ENCODE results near the gene SLC25A10. TPM values are rescaled to one million over a fixed set of nuclear protein-coding genes. Genes with fewer than 3 reads are reported as not detected.

SLC25A10 gene
- total and polyA plus RNA-seq, 10 of the 15 experiments (the other 5 are each of a cell fraction or from before 2014, with no cell fraction given): 0.11 to 72.7 (median 22.3) TPM

DNA sequence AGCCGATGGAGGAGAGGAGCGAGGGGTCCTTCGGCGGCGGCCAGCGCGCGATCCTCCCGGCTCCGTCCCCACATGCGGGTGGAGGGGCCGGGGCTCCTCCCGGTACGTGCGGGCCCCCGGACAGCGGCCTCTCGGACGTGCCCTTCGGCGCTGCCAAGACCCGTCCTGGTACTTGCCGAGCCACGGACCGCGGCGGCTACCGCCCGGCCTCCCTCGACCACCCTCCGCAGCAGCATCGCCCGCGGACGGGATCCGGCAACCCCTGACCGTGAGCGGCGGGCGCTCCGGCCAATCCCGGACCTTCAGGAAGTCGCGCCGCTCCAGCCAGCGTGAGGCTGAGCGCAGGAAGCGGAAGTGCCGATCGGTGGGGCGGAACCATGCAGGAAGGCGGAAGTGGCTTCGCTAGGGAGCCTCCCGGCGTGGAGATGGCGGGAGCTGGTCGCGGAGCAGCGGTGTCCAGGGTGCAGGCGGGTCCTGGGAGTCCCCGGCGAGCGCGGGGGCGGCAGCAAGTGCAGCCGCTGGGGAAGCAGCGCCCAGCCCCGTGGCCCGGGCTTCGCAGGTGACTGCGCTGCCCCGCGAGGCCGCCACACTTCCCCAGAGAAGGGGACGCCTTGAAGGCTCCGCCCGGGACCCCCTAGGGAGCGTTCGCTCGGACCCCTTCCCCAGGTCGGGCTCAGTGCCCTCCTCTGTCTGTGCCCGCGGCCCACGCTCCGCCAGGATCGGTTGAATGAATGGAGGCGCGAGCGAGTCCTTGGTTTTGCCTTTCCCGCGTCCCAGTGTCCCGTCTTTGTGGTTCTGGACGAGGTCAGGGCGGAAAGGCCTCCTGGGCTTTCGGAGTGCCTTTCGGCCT is 45.5 kb upstream of the SLC25A10 start, which contains the start of the genes CCDC137 and OXLD1 (continued):
- TF ChIP-seq HDAC6 (IDR thresholded peaks at IDR 0.05; ENCODE audit: unreplicated experiment) (no peak), CBX5 (IDR thresholded peaks at IDR 0.05; ENCODE audit: low read depth) (no peak), YBX1 (IDR thresholded peaks at IDR 0.05) (no peak), FOXM1 (IDR thresholded peaks at IDR 0.05; ENCODE audit: low read depth, low read length) (no peak), ZSCAN29 (IDR thresholded peaks at IDR 0.05) (no peak), RAD21 (IDR thresholded peaks at IDR 0.05; ENCODE audit: insufficient read depth, low read depth, low read length) (no peak), CHD2 (IDR thresholded peaks at IDR 0.05; ENCODE audit: borderline replicate concordance, low read depth, low read length) (peak; percentile 92), CREM (IDR thresholded peaks at IDR 0.05; ENCODE audit: low read depth) (peak; percentile 9; the same call in 1 of the 2 replicates), TARDBP (IDR thresholded peaks at IDR 0.05; ENCODE audit: borderline replicate concordance) (no peak), IRF4 (IDR thresholded peaks at IDR 0.05; ENCODE audit: low read depth, low read length) (no peak), ZNF207 (IDR thresholded peaks at IDR 0.05; ENCODE audit: borderline replicate concordance) (0 out of 2 replicates have a peak, but pooled peaks have one; percentile 62), BHLHE40 (IDR thresholded peaks at IDR 0.05; ENCODE audit: borderline replicate concordance in 1 of 2, low read depth in 2 of 2, low read length in 1 of 2) (no peak; a peak in 1 of 4 replicates), NR2C1 (IDR thresholded peaks at IDR 0.05) (peak; percentile 76), SMARCA5 (IDR thresholded peaks at IDR 0.05) (no peak), ZBED1 (IDR thresholded peaks at IDR 0.05; ENCODE audit: borderline replicate concordance) (no peak; the same call in 1 of the 2 replicates), SREBF1 (IDR thresholded peaks at IDR 0.05; ENCODE audit: low read length) (no peak)
- TF ChIP-seq, protein P1, sequence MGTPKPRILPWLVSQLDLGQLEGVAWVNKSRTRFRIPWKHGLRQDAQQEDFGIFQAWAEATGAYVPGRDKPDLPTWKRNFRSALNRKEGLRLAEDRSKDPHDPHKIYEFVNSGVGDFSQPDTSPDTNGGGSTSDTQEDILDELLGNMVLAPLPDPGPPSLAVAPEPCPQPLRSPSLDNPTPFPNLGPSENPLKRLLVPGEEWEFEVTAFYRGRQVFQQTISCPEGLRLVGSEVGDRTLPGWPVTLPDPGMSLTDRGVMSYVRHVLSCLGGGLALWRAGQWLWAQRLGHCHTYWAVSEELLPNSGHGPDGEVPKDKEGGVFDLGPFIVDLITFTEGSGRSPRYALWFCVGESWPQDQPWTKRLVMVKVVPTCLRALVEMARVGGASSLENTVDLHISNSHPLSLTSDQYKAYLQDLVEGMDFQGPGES (IDR thresholded peaks at IDR 0.05): peak; percentile 85
- TF ChIP-seq, protein P2, sequence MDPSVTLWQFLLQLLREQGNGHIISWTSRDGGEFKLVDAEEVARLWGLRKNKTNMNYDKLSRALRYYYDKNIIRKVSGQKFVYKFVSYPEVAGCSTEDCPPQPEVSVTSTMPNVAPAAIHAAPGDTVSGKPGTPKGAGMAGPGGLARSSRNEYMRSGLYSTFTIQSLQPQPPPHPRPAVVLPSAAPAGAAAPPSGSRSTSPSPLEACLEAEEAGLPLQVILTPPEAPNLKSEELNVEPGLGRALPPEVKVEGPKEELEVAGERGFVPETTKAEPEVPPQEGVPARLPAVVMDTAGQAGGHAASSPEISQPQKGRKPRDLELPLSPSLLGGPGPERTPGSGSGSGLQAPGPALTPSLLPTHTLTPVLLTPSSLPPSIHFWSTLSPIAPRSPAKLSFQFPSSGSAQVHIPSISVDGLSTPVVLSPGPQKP (IDR thresholded peaks at IDR 0.05; ENCODE audit: low read depth, low read length): peak; percentile 88
- TF ChIP-seq, protein P3, sequence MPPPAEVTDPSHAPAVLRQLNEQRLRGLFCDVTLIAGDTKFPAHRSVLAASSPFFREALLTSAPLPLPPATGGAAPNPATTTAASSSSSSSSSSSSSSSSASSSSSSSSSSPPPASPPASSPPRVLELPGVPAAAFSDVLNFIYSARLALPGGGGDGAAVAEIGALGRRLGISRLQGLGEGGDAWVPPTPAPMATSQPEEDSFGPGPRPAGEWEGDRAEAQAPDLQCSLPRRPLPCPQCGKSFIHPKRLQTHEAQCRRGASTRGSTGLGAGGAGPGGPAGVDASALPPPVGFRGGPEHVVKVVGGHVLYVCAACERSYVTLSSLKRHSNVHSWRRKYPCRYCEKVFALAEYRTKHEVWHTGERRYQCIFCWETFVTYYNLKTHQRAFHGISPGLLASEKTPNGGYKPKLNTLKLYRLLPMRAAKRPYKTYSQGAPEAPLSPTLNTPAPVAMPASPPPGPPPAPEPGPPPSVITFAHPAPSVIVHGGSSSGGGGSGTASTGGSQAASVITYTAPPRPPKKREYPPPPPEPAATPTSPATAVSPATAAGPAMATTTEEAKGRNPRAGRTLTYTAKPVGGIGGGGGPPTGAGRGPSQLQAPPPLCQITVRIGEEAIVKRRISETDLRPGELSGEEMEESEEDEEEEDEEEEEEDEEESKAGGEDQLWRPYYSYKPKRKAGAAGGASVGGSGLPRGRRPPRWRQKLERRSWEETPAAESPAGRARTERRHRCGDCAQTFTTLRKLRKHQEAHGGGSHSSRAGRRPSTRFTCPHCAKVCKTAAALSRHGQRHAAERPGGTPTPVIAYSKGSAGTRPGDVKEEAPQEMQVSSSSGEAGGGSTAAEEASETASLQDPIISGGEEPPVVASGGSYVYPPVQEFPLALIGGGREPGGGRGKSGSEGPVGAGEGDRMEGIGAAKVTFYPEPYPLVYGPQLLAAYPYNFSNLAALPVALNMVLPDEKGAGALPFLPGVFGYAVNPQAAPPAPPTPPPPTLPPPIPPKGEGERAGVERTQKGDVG (CRISPR knock-in tag; IDR thresholded peaks at IDR 0.05): no peak
- TF ChIP-seq, protein P4, sequence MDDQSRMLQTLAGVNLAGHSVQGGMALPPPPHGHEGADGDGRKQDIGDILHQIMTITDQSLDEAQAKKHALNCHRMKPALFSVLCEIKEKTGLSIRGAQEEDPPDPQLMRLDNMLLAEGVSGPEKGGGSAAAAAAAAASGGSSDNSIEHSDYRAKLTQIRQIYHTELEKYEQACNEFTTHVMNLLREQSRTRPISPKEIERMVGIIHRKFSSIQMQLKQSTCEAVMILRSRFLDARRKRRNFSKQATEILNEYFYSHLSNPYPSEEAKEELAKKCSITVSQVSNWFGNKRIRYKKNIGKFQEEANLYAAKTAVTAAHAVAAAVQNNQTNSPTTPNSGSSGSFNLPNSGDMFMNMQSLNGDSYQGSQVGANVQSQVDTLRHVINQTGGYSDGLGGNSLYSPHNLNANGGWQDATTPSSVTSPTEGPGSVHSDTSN (IDR thresholded peaks at IDR 0.05; ENCODE audit: insufficient replicate concordance, low read depth, low read length): peak; percentile 99

All from GM12878 (cell line).